Skeletal muscle tissue (tissue), 4 donors: Measurements from ENCODE around the gene IL2RA. TPM values are rescaled to one million over a fixed set of nuclear protein-coding genes. Genes with fewer than 3 reads are reported as not detected.

Experiments used
- H3K27ac ChIP-seq: one replicate; pipeline ENCODE4 v1.7.0; 2013; ENCODE audit warnings: mild to moderate bottlenecking, low read depth, low read length, inconsistent platforms
- H3K27me3 ChIP-seq, 3 donors: one replicate each; pipeline ENCODE4 v1.7.0; 2013; ENCODE audit warnings: low read length in 3 of 3; ENCODE audit not compliant: control insufficient read depth in 3 of 3, insufficient read depth in 3 of 3
- H3K36me3 ChIP-seq, 3 donors: one replicate each; pipeline ENCODE4 v1.7.0; 2013; ENCODE audit warnings: low read length in 3 of 3; ENCODE audit not compliant: control insufficient read depth in 3 of 3, insufficient read depth in 3 of 3
- H3K4me1 ChIP-seq, 3 donors: one replicate each; pipeline ENCODE4 v1.7.0; 2013; ENCODE audit warnings: low read length in 3 of 3, mild to moderate bottlenecking in 3 of 3; ENCODE audit not compliant: control insufficient read depth in 3 of 3, insufficient read depth in 3 of 3
- H3K4me3 ChIP-seq, 3 donors: one replicate each; pipeline ENCODE4 v1.7.0; 2013; ENCODE audit warnings: low read length in 3 of 3
- H3K9ac ChIP-seq, 3 donors: one replicate each; pipeline ENCODE4 v1.7.0; 2013; ENCODE audit warnings: low read length in 3 of 3, mild to moderate bottlenecking in 3 of 3, moderate library complexity in 2 of 3, low read depth in 1 of 3
- H3K9me3 ChIP-seq, 3 donors: one replicate each; pipeline ENCODE4 v1.7.0; 2013; ENCODE audit warnings: low read length in 3 of 3; ENCODE audit not compliant: control insufficient read depth in 3 of 3
- total RNA-seq: library from RNA; depleted of rRNA; stranded (reverse); fragments of >200 nt; gene quantifications from one replicate; pipeline ENCODE4 v1.2.3, GENCODE V29; 2014
- donor health status: Osteomylitis.

IL2RA gene
- total RNA-seq, 1 donor from 2014 or later, result not detected

GRCh38 chr10:6083523-6084475 is 21.6 kb upstream of the IL2RA start:
- peaks cover 8 to 14% (median 11%) of the 10 kb centered on the region in 3 donors for H3K4me1 ChIP-seq
- H3K36me3 ChIP-seq, result no peaks in the 10 kb centered on the region
- H3K27me3 ChIP-seq, result peaks cover 0 to 9% (median 8%) of the 10 kb centered on the region in 3 donors
- no peak overlapping the region for H3K27ac ChIP-seq
- H3K9ac ChIP-seq, result peak overlapping the region in 1 of 3 donors; percentile 23
- H3K4me3 ChIP-seq, result no peak overlapping the region
- H3K9me3 ChIP-seq, result no peaks in the 10 kb centered on the region

- Histone ChIP-seq H3K27ac (no peak overlapping the region), H3K4me3 (no peak overlapping the region), H3K4me1 (peaks cover 7 to 14% (median 8%) of the 10 kb centered on the region in 3 donors), H3K9me3 (no peaks in the 10 kb centered on the region), H3K9ac (no peak overlapping the region), H3K36me3 (no peaks in the 10 kb centered on the region), H3K27me3 (peaks cover 1 to 9% (median 8%) of the 10 kb centered on the region in 3 donors)
Measured at GRCh38 chr10:6082496-6083395, 20.6 kb upstream of the IL2RA start.

GRCh38 chr10:6080417-6080973 is 18.3 kb upstream of the IL2RA start:
- Histone ChIP-seq H3K27ac (no peak overlapping the region), H3K9me3 (no peaks in the 10 kb centered on the region), H3K4me1 (peaks cover 0 to 6% (median 4%) of the 10 kb centered on the region in 3 donors), H3K9ac (no peak overlapping the region), H3K4me3 (no peak overlapping the region), H3K27me3 (peaks cover 3 to 15% (median 14%) of the 10 kb centered on the region in 3 donors), H3K36me3 (no peaks in the 10 kb centered on the region)

- no peak overlapping the region for H3K4me3 ChIP-seq
- no peak overlapping the region for H3K27ac ChIP-seq
- H3K9me3 ChIP-seq, result no peaks in the 10 kb centered on the region
- no peaks in the 10 kb centered on the region for H3K36me3 ChIP-seq
- H3K27me3 ChIP-seq, result peaks cover 3 to 14% (median 13%) of the 10 kb centered on the region in 3 donors
- peaks cover 0 to 6% (median 4%) of the 10 kb centered on the region in 3 donors for H3K4me1 ChIP-seq
- no peak overlapping the region for H3K9ac ChIP-seq
Measured at GRCh38 chr10:6079044-6079443, 16.9 kb upstream of the IL2RA start.

GRCh38 chr10:6077071-6077675 is 15.0 kb upstream of the IL2RA start:
- Histone ChIP-seq H3K9ac (no peak overlapping the region), H3K4me3 (no peak overlapping the region), H3K27ac (no peak overlapping the region), H3K27me3 (peaks cover 3 to 6% (median 5%) of the 10 kb centered on the region in 3 donors), H3K4me1 (no peaks in the 10 kb centered on the region), H3K36me3 (no peaks in the 10 kb centered on the region), H3K9me3 (no peaks in the 10 kb centered on the region)

- Histone ChIP-seq H3K4me1 (peaks cover 0 to 6% (median 0%) of the 10 kb centered on the region in 3 donors), H3K27me3 (peaks cover 3 to 6% (median 5%) of the 10 kb centered on the region in 3 donors), H3K4me3 (no peak overlapping the region), H3K27ac (no peak overlapping the region), H3K9ac (no peak overlapping the region), H3K36me3 (no peaks in the 10 kb centered on the region), H3K9me3 (no peaks in the 10 kb centered on the region)
Measured at GRCh38 chr10:6074489-6075301, 12.5 kb upstream of the IL2RA start.

- Histone ChIP-seq H3K36me3 (no peaks in the 10 kb centered on the region), H3K4me3 (no peak overlapping the region), H3K27ac (peak overlapping the region; percentile 30), H3K4me1 (peaks cover 0 to 6% (median 2%) of the 10 kb centered on the region in 3 donors), H3K9me3 (no peaks in the 10 kb centered on the region), H3K27me3 (peaks cover 0 to 6% (median 5%) of the 10 kb centered on the region in 3 donors), H3K9ac (no peak overlapping the region)
Measured at GRCh38 chr10:6072215-6072934, 10.2 kb upstream of the IL2RA start.

GRCh38 chr10:6071181-6072175 is 9.3 kb upstream of the IL2RA start:
- peaks cover 0 to 6% (median 2%) of the 10 kb centered on the region in 3 donors for H3K4me1 ChIP-seq
- H3K4me3 ChIP-seq, result no peak overlapping the region
- no peak overlapping the region for H3K9ac ChIP-seq
- no peaks in the 10 kb centered on the region for H3K9me3 ChIP-seq
- H3K27me3 ChIP-seq, result peaks cover 0 to 2% (median 0%) of the 10 kb centered on the region in 3 donors
- no peak overlapping the region for H3K27ac ChIP-seq
- H3K36me3 ChIP-seq, result no peaks in the 10 kb centered on the region
